Measurements from ENCODE around the gene CDC34.

Gene CDC34

GRCh38 chr19:554817-555216 lies 23.3 kb downstream of the CDC34 start:
- no peak for TF ChIP-seq CTCF (conservative IDR thresholded peaks at IDR 0.05)
- TF ChIP-seq ZFX (IDR thresholded peaks at IDR 0.05), result no peak
- H3K27ac ChIP-seq, result no peak overlapping the region

- H3K27ac ChIP-seq, result no peak overlapping the region
- TF ChIP-seq ZFX (IDR thresholded peaks at IDR 0.05) (no peak), CTCF (conservative IDR thresholded peaks at IDR 0.05) (no peak)
These were observed 23.9 kb downstream of the CDC34 start for GRCh38 chr19:555474-555808.

- TF ChIP-seq CTCF (conservative IDR thresholded peaks at IDR 0.05), result no peak
- TF ChIP-seq ZFX (IDR thresholded peaks at IDR 0.05), result no peak
- H3K27ac ChIP-seq, result peak overlapping the region; percentile 5; the same call in 1 of the 2 replicates
These were observed 25.2 kb downstream of the CDC34 start for GRCh38 chr19:556611-557382.

GRCh38 chr19:558770-559439 lies 27.3 kb downstream of the CDC34 start:
- TF ChIP-seq ZFX (IDR thresholded peaks at IDR 0.05) (no peak), CTCF (conservative IDR thresholded peaks at IDR 0.05) (no peak)
- no peak overlapping the region for H3K27ac ChIP-seq

- H3K27ac ChIP-seq, result no peak overlapping the region
- TF ChIP-seq ZFX (IDR thresholded peaks at IDR 0.05) (no peak), CTCF (conservative IDR thresholded peaks at IDR 0.05) (no peak)
These were observed 28.6 kb downstream of the CDC34 start for GRCh38 chr19:560121-560520.

- H3K27ac ChIP-seq, result no peak overlapping the region
- TF ChIP-seq ZFX (IDR thresholded peaks at IDR 0.05) (no peak), CTCF (conservative IDR thresholded peaks at IDR 0.05) (no peak)
These were observed 34.8 kb downstream of the CDC34 start for GRCh38 chr19:566403-566802.

- TF ChIP-seq CTCF (conservative IDR thresholded peaks at IDR 0.05) (no peak), ZFX (IDR thresholded peaks at IDR 0.05) (no peak)
- H3K27ac ChIP-seq, result no peak overlapping the region
These were observed 35.3 kb downstream of the CDC34 start for GRCh38 chr19:566844-567243.
